Skin epidermis (tissue), 12 donors: ENCODE measurements around the gene GUCY1A2.
"Not testable (repeated sequence)": the region's sequence is repeated elsewhere in the genome, so short reads cannot be mapped to it uniquely, and the experiment has no call there.

ENCODE experiments used
- H3K27ac ChIP-seq, 21 experiments: fragments of 200-600 bp; sonication (generic) in 11 of 21; one replicate each; pipeline ENCODE4 v1.5.0; 2020; ENCODE audit warnings: mild to moderate bottlenecking in 3 of 21, inconsistent platforms in 2 of 21, moderate library complexity in 2 of 21
- H3K4me3 ChIP-seq, 7 experiments: fragments of 200-600 bp; sonication (generic) in 2 of 7; one replicate each; pipeline ENCODE4 v1.5.0; 2020; ENCODE audit warnings: inconsistent platforms in 2 of 7, mild to moderate bottlenecking in 2 of 7, moderate library complexity in 1 of 7

The GUCY1A2 gene

DNA sequence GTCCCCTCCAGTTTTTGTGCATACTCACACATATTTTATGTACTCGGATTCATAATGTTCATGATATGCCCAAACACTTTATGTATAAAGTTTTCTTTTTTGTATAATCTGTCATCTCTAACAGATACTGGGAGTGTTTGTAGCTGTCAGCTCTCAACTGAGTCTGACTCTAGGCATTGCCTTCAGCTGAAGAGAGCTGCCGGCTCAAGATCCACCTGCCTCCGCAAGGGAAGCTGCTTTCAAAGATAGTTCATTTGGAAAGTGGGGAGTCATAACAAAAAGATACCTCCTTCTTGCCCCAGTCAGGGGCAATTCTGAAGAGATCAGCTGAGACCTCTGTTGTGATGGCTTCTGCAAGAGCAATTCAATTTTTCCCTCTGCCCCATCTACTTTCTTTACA is 58.9 kb downstream of the GUCY1A2 start:
- H3K4me3 ChIP-seq, result no peak overlapping the region
- H3K27ac ChIP-seq, result no peak overlapping the region

DNA sequence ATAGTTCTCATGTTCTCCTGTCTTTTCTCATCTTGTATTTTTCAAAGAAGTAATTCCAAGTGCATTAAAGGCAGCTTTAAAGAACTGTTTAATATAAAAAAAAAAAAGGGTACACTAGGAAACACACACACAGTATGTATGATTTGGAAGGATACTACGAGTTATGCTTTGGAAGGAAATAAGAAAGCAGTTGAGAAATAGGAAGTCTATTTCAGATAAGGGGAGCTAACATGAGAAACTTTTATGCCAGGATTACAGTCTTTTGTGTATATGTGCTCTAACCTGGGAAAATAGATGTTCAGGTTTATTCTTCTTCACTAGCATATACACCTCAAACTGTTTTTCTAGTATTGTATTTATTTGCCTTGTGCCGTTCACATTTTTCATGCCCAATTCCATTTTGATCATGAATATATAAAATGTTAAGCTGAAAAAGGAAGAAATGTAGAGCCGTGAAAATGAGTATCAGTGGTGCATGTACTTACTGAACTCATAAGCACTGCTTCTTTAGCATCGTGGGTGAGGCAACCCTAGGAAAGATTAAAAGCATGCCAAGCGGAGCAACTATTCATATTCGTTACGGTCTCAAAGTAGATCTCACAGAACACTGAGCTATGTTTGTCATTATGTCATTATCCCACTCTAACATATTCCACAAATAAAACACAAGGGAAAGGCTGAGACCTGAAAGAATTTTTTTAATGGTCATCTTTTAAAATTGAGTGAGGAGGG is 59.6 kb downstream of the GUCY1A2 start:
- H3K4me3 ChIP-seq, result no peak overlapping the region
- no peak overlapping the region for H3K27ac ChIP-seq

DNA sequence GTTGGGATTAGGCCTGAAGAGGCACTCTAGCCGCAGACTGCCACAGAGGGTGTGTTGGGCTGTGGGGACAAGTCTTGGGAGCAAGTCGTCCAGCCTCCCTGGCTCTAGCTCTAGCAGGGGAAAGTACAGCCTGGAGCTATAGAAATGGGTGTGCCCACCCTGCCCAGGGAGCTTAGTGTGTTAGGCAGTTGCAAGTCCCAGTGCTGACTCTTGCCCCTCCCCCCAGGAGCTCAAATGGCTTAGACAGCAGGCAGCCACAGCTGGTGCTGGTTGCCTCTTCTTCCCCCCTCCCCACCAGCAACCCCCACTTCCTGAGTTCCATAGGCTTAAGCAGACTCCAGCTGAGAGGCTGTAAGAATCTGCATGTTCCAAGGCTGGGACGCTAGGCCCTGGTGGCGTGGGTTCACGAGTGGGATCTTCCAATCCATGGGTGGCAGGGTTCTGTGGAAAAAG is 61.2 kb downstream of the GUCY1A2 start:
- Histone ChIP-seq H3K4me3 (no peak overlapping the region), H3K27ac (no peak overlapping the region)

DNA sequence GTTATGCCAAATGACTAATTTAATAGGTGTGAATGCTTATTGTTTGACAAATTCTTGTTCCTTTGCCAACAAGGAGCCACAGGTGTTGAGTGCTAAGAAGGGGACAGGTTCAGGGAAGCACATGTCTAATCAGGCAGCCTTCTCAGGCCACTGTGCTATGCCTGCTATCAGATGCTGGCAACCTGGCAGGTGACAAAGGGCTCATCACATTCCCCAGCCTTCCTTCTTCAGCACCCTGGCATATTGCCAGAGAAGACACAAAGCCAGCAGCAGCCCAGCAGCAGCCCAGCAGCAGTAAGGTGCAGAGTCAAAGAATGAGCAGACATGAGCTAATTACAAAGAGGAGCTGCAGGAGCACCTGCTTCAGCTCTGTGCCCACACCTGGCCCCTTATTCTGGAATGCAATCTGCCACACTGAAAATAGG is 68.2 kb downstream of the GUCY1A2 start:
- Histone ChIP-seq H3K4me3 (no peak overlapping the region), H3K27ac (no peak overlapping the region)

DNA sequence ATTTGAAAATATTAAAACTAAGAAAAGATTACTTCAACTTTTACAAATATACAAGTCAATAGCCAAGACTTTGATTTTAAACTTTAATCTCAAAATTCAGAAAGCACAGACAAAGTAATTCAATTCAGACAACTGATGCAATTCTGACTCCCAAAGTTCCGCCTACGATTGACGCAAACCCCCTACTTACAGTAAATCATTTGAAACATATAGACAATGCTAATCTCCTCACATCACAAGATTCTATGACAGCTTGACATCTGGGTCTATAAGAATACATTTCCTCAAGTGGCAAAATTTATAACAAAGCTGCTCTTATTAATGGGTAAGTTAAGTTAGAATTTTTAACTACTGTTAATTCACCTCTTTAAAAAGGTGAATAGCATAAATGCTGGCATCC is 75.2 kb downstream of the GUCY1A2 start:
- no peak overlapping the region for H3K27ac ChIP-seq
- no peak overlapping the region for H3K4me3 ChIP-seq

DNA sequence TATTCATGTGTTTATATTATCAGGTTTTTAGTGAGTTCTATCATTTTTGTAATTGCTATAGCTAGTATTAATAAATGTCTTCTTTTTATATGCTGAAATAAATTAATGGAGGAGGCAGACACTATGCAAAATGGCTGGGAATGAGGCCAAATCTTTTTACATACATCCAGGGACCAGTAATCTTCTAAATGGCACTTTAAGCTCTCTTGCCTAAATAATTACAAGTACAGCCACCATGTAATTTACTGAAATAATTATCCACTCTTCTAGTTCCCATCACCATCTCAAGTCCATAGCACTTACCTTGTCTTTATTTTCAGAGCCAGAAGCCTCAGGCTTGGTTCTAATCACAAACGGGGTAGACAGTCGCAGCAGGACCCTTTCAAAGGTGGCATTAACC is 79.1 kb downstream of the GUCY1A2 start:
- no peak overlapping the region for H3K27ac ChIP-seq
- H3K4me3 ChIP-seq, result no peak overlapping the region

DNA sequence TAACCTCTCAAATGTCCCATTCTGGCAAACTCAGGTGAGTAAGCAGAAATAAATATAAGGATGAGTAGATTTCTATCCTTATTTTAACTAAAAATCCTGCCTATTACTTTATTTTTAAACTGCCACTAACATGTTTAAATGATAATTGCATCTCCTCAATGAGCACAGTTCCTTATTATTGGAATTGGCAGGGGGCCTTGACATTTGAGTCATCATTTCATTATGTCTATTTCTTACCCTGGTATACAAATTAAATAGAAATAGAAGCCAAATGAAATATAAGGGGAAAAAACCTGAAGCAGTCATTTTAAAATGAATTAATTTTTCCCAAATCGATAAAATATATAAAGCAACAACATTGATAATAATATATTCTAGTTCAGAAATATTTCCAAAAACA is 81.2 kb downstream of the GUCY1A2 start:
- Histone ChIP-seq H3K4me3 (no peak overlapping the region), H3K27ac (no peak overlapping the region)

DNA sequence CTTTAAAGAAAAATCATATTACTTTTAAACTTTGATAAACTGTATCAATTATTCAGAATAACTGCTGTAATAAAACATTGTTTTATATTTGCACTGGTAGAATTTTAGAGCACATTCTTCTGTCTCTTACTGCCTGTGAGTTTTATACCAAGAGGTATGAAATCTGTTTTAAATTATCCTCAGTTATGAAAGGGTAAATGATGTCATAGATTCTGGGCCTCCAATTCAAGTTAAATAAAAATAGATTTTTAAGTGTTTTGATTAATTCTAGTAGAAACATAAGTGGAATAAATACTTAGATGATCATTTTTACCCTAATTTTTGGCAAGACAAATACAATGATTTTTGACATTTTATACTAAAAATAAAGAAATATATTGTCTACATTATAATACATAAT is 93.0 kb downstream of the GUCY1A2 start:
- no peak overlapping the region for H3K4me3 ChIP-seq
- H3K27ac ChIP-seq, result no peak overlapping the region

DNA sequence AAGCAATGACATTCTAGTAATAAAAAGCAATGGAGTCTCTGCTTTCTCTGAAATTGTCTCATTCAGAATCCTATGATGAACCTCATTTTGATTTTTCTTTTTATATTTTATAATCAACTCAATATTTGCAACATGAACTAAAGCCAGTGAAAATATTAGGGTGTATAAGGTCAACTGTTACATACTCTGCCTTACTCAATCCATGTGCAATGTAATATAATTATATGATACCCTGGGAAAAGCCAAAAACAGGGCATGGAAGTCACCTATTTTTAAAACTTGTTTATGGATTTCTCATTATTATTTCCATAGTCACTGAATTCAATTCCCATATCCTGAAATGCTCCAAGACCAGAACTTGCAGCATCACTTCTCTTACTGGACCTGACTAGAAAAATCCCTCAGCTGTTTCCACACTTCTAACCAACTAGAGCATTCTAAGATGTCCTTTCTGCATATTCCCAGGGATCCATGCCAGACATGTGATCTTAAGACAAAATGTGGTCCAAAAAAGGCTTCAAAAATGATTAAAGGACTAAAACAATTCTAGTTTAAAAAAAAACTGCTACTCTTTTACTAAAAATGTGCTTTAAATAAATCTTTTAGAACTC is 97.3 kb downstream of the GUCY1A2 start:
- H3K4me3 ChIP-seq, result no peak overlapping the region
- no peak overlapping the region for H3K27ac ChIP-seq

DNA sequence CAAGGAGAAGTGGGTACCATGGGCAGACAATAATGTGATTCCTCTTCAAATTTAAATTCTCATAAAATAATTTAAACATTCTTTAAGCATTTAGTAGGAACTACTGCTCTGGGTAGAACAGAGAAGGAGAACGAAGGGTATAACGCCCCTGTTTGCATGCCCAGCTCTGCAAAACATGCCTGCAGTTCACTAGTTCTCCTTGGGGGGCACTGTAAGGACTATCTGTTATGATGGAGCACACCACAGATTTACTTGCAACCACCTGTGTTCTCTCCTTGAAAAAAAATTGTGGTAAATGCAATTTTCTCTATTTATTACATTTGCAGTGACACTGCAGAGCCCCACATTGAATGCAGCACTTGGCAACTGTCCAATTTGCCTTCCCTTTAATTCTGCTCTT is 100.3 kb downstream of the GUCY1A2 start:
- H3K4me3 ChIP-seq, result no peak overlapping the region

DNA sequence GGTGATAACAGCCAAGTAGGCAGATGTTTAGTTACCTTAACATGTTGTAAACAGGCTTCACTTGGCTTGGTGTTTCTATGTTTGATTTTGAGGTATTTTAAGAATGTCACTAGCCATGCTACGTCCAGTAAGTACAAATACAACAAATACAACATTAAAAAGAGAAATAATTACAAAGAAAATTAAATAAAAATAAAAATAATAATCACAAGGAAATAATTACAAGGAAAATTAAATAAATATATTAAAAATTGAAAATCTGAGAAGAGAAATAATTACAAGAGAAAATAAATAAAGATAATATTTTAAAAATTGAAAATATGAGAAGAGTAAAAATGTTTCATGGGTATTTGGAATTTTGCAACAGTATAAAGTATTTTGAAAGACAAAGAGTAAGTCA is 103.9 kb downstream of the GUCY1A2 start:
- no peak overlapping the region for H3K27ac ChIP-seq

More for the DNA sequence above, 100.3 kb downstream of the GUCY1A2 start:
- H3K27ac ChIP-seq, result no peak overlapping the region

DNA sequence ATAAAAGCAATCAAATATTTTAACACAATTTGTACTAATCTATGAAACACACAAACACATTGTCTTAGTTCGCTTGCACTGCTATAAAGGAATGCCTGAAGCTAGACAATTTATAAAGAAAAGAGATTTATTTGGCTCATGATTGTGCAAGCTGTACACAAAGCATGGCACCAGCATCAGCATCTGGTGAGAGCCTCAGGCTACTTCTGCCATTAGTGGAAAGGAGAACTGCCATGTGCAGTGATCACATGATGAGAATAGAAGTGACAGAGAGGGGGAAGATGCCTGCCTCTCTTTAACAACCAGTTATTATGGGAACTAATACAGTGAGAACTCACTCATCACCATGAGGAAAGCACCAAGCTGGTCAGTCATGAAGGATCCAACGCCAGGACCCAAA is 105.1 kb downstream of the GUCY1A2 start:
- Histone ChIP-seq H3K4me3 (no peak overlapping the region), H3K27ac (no peak overlapping the region)

More for the DNA sequence above, 103.9 kb downstream of the GUCY1A2 start:
- no peak overlapping the region for H3K4me3 ChIP-seq

DNA sequence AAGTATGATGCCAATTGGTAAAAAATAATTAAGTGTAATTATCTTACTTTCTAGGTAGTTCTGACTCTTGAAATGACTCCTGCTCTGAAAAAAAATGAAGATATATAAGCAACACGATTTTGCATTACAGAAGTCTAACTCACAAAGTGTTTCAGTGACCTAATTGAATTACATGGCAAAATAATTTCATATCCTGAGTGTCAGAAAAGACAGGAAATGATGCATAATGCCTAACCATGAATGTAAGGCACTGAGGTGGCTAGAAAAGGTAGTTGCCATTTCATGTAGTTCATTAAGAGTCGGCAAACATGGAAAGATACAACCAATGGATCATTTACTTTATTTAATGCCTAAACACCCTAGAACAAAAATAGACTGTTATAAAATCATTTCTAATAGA is 113.5 kb downstream of the GUCY1A2 start:
- Histone ChIP-seq H3K27ac (no peak overlapping the region), H3K4me3 (no peak overlapping the region)

DNA sequence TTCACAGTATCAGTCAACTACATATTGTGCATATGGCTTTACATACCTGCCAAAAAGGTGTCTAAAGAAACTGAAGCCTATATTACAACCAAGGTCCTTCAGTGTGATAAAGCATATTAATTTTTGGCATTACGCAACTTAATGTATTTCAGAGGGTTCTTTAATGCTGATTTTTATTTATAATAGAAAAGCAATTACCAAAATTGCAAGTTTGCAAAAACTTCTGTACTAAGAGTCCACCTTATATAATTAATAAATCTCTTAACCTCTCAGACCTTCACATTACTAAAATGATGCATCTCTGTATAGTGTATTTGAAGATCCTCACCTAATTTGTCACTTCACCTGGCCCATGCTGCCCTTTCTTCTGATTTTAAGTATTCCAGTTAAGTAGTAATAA is 128.6 kb downstream of the GUCY1A2 start:
- no peak overlapping the region for H3K27ac ChIP-seq
- H3K4me3 ChIP-seq, result no peak overlapping the region

DNA sequence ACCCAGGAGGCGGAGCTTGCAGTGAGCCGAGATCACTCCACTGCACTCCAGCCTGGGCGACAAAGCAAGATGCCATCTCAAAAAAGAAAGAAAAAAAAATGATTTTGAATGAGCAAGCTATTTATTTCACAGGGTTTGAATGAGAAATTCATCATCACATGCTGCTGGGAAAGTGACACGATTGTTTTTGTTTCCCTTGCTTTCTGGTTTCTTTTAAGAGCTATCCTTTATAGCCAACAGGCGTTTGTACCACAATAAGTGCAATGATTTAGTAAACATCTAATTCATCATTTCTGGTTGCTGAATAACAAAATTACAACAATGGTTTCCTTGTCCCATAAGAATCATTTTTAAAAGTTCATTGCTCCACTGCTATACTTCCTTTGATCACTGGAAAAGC is 129.9 kb downstream of the GUCY1A2 start:
- no peak overlapping the region for H3K27ac ChIP-seq
- no peak overlapping the region for H3K4me3 ChIP-seq

DNA sequence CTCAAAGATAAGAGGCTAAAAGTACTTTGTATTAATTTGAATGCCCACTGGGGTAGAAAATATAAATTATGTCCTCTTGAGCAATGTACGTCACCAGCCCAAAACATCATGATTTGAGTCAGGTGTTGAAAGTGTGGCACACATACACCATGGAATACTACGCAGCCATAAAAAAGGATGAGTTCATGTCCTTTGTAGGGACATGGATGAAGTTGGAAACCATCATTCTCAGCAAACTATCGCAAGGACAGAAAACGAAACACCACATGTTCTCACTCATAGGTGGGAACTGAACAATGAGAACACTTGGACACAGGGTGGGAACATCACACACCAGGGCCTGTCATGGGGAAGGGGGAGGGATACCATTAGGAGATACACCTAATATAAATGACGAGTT is 134.6 kb downstream of the GUCY1A2 start:
- not testable (repeated sequence) for H3K4me3 ChIP-seq, H3K27ac ChIP-seq

DNA sequence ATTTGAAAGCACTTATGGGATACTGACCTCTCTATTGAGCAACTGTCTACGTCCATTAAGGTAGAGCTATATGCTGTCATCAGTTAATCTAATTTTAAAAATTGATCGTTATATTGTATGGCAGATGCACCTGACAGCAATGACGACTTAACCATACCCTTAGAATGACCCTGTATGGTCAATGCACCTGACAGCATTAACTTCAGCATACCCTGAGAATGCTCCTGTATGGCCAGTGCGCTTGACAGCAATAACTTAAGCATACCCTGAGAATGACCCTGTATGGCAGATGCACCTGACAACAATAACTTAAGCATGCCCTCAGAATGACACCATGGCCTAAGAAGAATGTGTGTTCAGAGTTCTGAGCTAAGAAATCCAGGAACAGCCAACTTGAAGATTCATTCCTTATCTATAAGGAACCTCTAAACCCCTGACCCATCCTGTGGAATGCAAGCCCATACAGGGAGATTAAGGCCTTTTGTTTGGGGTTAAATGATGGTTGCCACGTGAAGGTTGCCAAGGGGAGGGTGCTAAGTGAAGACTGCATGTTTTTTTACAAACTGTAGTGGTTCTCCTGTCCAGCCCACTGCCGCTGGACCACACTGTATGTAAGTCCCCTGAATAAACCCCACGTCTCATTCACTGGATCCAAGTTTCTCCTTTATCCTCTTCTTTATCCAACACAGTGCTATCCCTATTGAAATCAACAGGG is 138.3 kb downstream of the GUCY1A2 start:
- Histone ChIP-seq H3K4me3 (no peak overlapping the region), H3K27ac (no peak overlapping the region)

DNA sequence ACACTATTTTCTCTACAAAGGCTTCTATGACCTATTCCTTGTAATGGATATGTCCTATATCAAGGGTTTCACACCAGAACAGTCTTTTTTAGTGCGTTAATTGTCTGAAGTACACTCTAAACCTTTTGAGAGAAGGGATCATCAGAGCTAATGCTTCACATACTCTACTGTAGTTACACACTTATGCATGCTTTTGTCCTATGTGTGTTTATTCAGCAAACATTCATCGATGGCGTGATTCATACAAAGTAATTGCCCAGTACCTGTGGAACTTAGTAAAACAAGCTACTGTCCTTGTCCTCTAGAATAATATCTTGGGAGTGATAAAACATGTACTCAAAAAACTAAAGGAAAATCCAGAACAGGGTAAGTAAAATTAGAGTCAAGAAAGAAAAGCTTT is 139.2 kb downstream of the GUCY1A2 start:
- Histone ChIP-seq H3K4me3 (no peak overlapping the region), H3K27ac (no peak overlapping the region)

DNA sequence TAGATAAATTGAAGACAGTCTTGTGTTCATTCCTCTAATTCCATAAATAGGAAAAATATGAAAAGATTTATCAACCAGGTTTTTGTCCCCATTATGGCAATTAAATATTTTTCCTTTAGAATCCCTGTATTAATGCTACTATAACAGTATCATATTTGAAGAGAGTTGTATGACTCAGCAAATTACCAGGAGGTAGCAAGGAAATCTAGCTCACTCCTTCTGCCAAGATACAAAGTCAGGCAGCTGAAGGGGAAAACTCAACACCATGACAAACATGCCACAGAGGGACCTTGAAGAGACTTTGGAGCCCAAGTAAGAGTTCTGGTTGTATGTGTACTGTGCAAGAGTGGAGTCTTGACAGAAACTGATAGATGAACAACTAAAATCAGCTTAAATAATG is 143.3 kb downstream of the GUCY1A2 start:
- H3K27ac ChIP-seq, result no peak overlapping the region
- H3K4me3 ChIP-seq, result no peak overlapping the region

DNA sequence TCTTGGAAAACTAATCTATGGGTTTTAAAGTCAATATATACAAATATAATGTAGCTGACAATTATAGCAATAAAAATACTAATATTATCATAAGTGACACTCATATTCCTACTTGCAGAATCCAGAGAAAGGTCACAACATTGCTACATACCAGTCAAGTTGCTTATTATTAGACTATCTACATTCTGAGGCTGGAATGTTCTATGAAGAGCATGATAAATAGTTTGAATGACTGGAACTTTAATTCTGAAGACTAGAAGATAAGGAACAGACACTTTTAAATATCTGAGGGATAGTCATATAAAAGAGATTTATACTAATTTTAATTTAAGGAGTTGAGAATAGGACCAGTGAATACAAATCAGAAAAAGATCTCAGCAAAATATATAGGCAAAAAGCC is 146.0 kb downstream of the GUCY1A2 start:
- Histone ChIP-seq H3K4me3 (no peak overlapping the region), H3K27ac (no peak overlapping the region)

DNA sequence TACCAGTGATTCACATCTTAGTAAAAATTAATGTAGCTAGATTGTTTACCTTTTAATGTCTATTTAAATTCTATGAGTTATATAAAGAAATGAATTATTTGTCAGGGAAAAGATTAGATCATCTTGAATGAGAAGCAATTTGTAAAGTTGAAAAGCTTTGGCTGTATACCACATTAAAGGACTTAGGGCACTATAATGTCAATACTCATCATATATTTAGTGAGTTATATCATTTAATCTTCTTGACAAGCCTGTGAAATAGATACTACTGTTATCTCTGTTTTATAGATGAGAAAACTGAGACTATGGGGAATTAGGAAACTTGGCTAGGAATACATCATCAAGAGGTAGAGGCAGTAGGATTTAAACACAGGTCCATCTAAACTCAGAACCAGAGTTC is 160.1 kb downstream of the GUCY1A2 start:
- H3K4me3 ChIP-seq, result no peak overlapping the region
- no peak overlapping the region for H3K27ac ChIP-seq
